Measurements from ENCODE around the gene PTPRG. TPM values are rescaled to one million over a fixed set of nuclear protein-coding genes. Genes with fewer than 3 reads are reported as not detected.

PTPRG gene
- total RNA-seq, 2 experiments from 2014 or later: 0.13 to 0.70 TPM

DNA sequence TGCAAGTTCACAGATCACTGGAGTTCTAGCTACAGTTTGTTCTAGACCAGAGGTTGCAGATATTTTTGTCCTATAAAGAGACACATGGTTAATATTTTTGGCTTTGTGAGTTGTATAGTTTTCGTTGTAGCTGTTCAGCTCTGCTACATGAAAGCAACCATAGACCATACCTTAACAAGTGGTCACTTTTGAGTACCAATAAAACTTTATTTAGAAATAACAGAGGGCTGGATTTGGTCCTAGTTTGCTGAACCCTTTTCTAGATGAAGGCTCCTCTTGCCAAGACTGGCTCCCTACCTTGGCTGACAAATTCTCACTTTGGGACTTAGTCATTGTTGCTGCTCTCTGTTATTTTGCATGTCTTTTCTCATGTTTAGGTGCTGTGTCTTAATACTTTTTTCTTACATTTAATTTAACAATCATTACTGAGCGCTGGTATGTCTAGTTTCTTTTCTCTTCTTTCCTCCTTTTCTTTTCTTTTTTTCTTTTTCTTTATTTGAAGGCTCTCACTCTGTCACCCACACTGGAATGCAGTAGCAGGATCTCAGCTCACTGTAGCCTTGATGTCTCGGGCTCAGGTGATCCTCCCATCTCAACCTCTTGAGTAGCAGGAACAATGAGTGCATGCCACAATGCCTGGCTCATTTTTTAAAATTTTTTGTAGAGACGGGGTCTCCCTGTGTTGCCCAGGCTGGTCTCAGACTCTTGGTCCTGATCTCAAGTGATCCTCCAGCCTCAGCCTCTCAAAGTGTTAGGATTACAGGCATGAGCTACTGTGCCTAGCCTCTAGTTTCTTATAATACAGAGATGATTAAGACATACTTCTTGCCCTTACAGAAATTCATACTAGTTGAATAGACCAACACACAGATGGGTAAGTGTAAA is 227.5 kb downstream of the PTPRG start:
- intact Hi-C loops (cut with micrococcal nuclease; ENCODE audit: unreplicated experiment): no loop called here
- H3K4me1 ChIP-seq (ENCODE audit: insufficient read depth, low read length, poor library complexity, severe bottlenecking): no peaks in the 10 kb centered on the region
- no peaks in the 10 kb centered on the region for H3K9me3 ChIP-seq (ENCODE audit: low read length)
- H3K4me2 ChIP-seq (ENCODE audit: low read length): no peak overlapping the region
- no peak overlapping the region for H3K4me3 ChIP-seq (ENCODE audit: low read depth, low read length, poor library complexity, severe bottlenecking)
- TF ChIP-seq, protein P1, sequence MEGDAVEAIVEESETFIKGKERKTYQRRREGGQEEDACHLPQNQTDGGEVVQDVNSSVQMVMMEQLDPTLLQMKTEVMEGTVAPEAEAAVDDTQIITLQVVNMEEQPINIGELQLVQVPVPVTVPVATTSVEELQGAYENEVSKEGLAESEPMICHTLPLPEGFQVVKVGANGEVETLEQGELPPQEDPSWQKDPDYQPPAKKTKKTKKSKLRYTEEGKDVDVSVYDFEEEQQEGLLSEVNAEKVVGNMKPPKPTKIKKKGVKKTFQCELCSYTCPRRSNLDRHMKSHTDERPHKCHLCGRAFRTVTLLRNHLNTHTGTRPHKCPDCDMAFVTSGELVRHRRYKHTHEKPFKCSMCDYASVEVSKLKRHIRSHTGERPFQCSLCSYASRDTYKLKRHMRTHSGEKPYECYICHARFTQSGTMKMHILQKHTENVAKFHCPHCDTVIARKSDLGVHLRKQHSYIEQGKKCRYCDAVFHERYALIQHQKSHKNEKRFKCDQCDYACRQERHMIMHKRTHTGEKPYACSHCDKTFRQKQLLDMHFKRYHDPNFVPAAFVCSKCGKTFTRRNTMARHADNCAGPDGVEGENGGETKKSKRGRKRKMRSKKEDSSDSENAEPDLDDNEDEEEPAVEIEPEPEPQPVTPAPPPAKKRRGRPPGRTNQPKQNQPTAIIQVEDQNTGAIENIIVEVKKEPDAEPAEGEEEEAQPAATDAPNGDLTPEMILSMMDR (conservative IDR thresholded peaks at IDR 0.05; ENCODE audit: low read length): no peak
- no peak for TF ChIP-seq EZH2phosphoT487 (IDR thresholded peaks at IDR 0.05; ENCODE audit: borderline replicate concordance, low read depth, low read length)
- no peaks in the 10 kb centered on the region for H3K36me3 ChIP-seq (ENCODE audit: insufficient read depth, low read length)
- CTCF ChIA-PET (ENCODE audit: unreplicated experiment): no interaction called here
- POLR2A ChIA-PET: no interaction called here
- BruUV-seq (replicated peaks): no TSS peak
- no peak for DNase-seq (ENCODE audit: low spot score)
- no peak overlapping the region for H3K27ac ChIP-seq (ENCODE audit: low read depth, low read length, poor library complexity, severe bottlenecking)
- no peak overlapping the region for H2AFZ ChIP-seq (ENCODE audit: low read length)
- H4K20me1 ChIP-seq (ENCODE audit: insufficient read depth, low read length): no peaks in the 10 kb centered on the region
- H3K9me2 ChIP-seq (ENCODE audit: insufficient read depth, low read length): no peaks in the 10 kb centered on the region
- no peaks in the 10 kb centered on the region for H3K79me2 ChIP-seq (ENCODE audit: insufficient read depth, low read depth, low read length)

DNA sequence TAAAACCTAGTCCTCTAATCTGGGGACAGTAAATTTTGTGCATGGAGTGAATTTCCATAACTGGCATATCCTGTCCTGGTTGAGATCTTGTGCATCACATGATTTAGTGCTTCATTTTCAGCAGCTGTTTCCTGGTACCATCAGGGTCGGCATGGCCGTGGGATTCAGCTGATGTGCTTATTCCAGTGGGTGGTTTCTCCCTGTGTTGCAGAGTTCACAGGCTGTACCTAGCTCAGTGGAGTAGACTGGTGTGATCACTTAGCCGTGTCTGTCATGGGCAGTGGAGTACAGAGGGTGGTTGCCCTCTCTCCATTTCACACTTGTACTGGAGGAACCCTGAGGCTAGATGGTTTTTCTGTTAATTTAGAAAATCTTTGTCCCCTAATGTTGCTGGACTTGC is 228.5 kb downstream of the PTPRG start:
- Histone ChIP-seq H3K9me2 (ENCODE audit: insufficient read depth, low read length) (no peaks in the 10 kb centered on the region), H3K27ac (ENCODE audit: low read depth, low read length, poor library complexity, severe bottlenecking) (no peak overlapping the region), H4K20me1 (ENCODE audit: insufficient read depth, low read length) (no peaks in the 10 kb centered on the region), H3K36me3 (ENCODE audit: insufficient read depth, low read length) (no peaks in the 10 kb centered on the region), H3K4me1 (ENCODE audit: insufficient read depth, low read length, poor library complexity, severe bottlenecking) (no peaks in the 10 kb centered on the region), H3K79me2 (ENCODE audit: insufficient read depth, low read depth, low read length) (no peaks in the 10 kb centered on the region), H3K4me2 (ENCODE audit: low read length) (no peak overlapping the region), H2AFZ (ENCODE audit: low read length) (no peak overlapping the region), H3K4me3 (ENCODE audit: low read depth, low read length, poor library complexity, severe bottlenecking) (no peak overlapping the region), H3K9me3 (ENCODE audit: low read length) (no peaks in the 10 kb centered on the region)
- ChIA-PET POLR2A (interaction anchor here (1.1 kb wide), 1 partner anchor 142 kb away, joined by 3 read pairs; no protein-coding TSS in a partner anchor), CTCF (ENCODE audit: unreplicated experiment) (no interaction called here)
- TF ChIP-seq, protein P1 (conservative IDR thresholded peaks at IDR 0.05; ENCODE audit: low read length): no peak
- no peak for TF ChIP-seq EZH2phosphoT487 (IDR thresholded peaks at IDR 0.05; ENCODE audit: borderline replicate concordance, low read depth, low read length)
- intact Hi-C loops (cut with micrococcal nuclease; ENCODE audit: unreplicated experiment): no loop called here
- no peak for DNase-seq (ENCODE audit: low spot score)
- BruUV-seq (replicated peaks): no TSS peak

- no peak overlapping the region for H3K4me2 ChIP-seq (ENCODE audit: low read length)
- H4K20me1 ChIP-seq (ENCODE audit: insufficient read depth, low read length): no peaks in the 10 kb centered on the region
- no peaks in the 10 kb centered on the region for H3K4me1 ChIP-seq (ENCODE audit: insufficient read depth, low read length, poor library complexity, severe bottlenecking)
- intact Hi-C loops (cut with micrococcal nuclease; ENCODE audit: unreplicated experiment): no loop called here
- H3K79me2 ChIP-seq (ENCODE audit: insufficient read depth, low read depth, low read length): no peaks in the 10 kb centered on the region
- CTCF ChIA-PET (ENCODE audit: unreplicated experiment): no interaction called here
- BruUV-seq (replicated peaks): no TSS peak
- no peak overlapping the region for H2AFZ ChIP-seq (ENCODE audit: low read length)
- no peak overlapping the region for H3K27ac ChIP-seq (ENCODE audit: low read depth, low read length, poor library complexity, severe bottlenecking)
- no peaks in the 10 kb centered on the region for H3K9me2 ChIP-seq (ENCODE audit: insufficient read depth, low read length)
- DNase-seq (ENCODE audit: low spot score): no peak
- POLR2A ChIA-PET: interaction anchor here (1.1 kb wide), 1 partner anchor 142 kb away, joined by 3 read pairs; no protein-coding TSS in a partner anchor
- H3K9me3 ChIP-seq (ENCODE audit: low read length): no peaks in the 10 kb centered on the region
- H3K36me3 ChIP-seq (ENCODE audit: insufficient read depth, low read length): no peaks in the 10 kb centered on the region
- H3K4me3 ChIP-seq (ENCODE audit: low read depth, low read length, poor library complexity, severe bottlenecking): no peak overlapping the region
- TF ChIP-seq EZH2phosphoT487 (IDR thresholded peaks at IDR 0.05; ENCODE audit: borderline replicate concordance, low read depth, low read length): no peak
- TF ChIP-seq, protein P1 (conservative IDR thresholded peaks at IDR 0.05; ENCODE audit: low read length): no peak
These were observed 229.0 kb downstream of the PTPRG start for GRCh38 chr3:61790411-61790810.
